GM10266 (cell line): Measurements from ENCODE around the gene TBC1D9B.

Experiments
- DNase-seq: peaks from one replicate; pipeline ENCODE4 v3.0.0; 2012; ENCODE audit errors: extremely low spot score
- TF ChIP-seq, protein P1 (sequence below): IDR thresholded peaks from 2 replicates; pipeline ENCODE4 v1.5.1; 2012; ENCODE audit warnings: mild to moderate bottlenecking, low read depth; ENCODE audit not compliant: control insufficient read depth, insufficient read depth; ENCODE audit errors: missing control alignments

TBC1D9B gene

DNA sequence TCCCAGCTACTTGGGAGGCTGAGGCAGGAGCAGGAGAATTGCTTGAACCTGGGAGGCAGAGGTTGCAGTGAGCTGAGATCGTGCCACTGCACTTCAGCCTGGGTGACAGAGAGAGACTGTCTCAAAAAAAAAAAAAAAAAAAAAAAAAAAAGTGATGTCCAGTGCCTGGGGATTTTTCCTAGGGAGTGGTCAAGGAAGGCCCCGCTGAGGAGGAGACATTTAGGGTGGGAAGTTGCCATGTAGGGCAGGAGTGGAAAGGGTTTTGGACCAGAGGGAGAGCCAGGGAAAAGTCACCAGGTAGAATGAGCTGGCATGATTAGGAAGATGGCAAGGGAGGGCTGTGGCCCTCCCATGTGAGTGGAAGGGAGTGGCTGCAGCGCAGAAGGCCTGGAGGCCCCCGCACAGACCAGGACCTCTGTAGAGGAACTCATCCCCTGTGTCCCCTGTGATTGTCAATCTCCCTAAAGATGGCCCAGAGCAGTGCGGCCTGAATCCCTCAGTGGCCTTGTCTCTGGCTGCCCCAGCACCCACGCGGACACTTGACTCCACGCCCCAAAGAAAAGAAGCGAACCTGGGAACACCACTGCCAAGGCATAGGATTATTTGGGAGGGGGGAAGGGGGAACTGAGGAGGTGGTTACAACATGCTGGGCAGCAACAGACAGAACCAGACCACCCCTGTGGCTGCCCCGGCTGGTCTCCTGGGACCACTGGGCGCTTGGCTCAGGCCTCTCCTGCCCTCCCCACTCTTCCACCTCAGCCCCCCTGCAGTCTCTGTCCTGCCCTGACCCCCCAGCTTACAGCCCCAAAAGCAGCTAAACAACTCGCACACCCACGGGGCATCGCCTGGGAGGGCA, 89.6 kb downstream of the TBC1D9B start:
- DNase-seq: no peak
- TF ChIP-seq, protein P1, sequence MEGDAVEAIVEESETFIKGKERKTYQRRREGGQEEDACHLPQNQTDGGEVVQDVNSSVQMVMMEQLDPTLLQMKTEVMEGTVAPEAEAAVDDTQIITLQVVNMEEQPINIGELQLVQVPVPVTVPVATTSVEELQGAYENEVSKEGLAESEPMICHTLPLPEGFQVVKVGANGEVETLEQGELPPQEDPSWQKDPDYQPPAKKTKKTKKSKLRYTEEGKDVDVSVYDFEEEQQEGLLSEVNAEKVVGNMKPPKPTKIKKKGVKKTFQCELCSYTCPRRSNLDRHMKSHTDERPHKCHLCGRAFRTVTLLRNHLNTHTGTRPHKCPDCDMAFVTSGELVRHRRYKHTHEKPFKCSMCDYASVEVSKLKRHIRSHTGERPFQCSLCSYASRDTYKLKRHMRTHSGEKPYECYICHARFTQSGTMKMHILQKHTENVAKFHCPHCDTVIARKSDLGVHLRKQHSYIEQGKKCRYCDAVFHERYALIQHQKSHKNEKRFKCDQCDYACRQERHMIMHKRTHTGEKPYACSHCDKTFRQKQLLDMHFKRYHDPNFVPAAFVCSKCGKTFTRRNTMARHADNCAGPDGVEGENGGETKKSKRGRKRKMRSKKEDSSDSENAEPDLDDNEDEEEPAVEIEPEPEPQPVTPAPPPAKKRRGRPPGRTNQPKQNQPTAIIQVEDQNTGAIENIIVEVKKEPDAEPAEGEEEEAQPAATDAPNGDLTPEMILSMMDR: no peak

DNA sequence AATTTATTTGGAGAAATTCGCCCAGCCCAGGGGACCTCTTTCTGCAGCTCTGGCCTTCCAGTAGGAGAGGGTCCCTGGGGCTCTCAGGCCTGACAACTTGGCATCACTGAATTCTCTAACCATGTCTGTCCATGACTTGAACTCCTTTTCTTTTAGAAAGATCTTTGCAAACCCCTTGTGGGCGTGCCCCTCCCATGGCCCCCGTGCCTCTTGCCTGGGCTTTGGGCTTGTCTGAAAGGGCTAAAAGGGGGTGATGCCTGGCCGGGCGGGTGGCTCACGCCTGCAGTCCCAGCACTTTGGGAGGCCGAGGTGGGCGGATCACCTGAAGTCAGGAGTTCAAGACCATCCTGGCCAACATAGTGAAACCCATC, 90.2 kb downstream of the TBC1D9B start:
- no peak for DNase-seq
- TF ChIP-seq, protein P1: no peak

DNA sequence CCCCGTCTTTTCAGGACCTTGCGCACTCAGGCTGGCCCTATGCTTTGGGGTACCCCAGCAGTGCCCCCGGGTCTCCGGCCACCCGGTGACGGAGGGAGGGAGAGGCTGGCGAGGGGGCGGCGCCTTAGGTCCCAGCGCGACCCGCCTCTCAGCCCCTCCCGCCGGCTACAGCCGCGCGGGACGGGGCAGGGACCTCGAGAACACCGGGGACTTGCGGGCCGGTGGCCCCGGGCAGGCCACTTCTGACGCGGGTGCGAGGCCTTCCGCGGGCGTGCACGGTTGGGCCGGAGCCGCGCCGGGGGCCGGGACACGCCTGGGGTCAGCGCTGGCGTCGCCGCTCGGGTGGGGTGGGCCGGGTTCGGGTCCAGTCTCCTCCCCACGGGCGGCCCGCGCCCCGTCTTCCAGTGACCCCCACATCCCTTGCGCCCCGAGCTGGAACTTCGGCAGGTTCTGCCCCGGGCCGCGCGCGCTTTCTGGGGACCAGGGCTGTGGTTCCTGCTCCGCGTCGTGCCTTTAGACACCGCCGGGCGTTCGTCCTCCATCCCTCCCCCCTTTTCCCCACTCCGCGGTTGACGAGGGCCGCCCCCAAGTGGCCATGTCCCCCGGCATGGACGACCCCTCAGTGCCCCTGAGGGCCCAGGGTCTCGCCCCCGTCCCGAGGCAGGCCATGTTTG, 90.8 kb downstream of the TBC1D9B start:
- peak; percentile 52 for DNase-seq
- TF ChIP-seq, protein P1: peak; percentile 24

DNA sequence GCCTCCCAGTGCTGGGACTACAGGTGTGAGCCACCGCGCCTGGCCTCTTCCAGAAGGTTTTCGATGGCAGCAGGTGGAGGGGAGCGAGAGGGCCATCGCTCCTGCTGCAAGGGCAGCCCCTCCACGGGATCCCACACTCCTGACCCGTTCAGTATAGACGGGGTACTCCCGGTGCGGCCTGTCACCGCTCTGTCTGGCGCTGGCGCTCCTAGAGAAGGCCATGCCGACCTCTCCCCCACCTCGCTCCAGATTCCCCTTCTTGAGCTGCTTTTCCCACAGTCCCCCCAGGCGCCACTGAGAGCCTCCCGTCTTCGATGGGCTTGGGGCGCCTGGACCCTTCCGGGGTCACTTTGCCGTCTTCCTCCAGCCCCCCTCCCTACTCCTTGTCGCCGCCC, 91.3 kb downstream of the TBC1D9B start:
- DNase-seq: no peak

DNA sequence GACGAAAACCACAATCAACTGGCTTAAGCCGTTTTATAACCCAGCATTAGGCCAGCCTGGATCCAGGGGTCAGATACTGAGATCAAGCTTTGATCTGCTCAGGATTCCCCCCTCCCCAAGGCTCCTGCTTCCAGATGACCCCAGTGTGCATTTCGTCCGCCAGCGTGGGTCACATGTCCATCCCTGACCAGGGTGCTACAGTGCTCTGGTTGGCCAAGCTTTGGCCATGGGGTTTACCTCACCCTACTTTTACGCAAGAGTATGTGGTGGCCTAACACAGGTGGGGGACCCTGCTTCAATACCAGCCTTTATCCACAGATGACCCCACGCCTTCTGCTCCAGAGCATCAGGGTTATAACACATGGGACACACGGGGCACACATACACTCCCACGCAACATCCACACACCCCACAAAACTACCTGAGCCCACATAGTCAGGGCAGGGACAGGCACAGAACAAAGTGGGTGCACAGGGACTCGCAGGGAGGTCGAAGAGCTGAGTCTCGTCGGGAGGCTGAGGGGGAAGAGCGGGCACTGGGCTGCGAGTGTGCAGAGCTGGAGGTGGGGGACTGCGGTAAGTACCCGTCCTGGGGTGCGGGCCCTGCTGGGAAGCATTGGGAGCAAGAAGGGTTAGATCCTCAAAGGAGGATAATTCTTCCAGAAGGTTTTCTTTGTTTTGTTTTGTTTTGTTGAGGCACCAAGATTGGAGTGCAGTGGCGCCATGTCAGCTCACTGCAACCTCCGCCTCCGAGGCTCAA, 92.0 kb downstream of the TBC1D9B start:
- TF ChIP-seq, protein P1: no peak
- no peak for DNase-seq

More for the DNA sequence above, 91.3 kb downstream of the TBC1D9B start:
- TF ChIP-seq, protein P1: no peak

DNA sequence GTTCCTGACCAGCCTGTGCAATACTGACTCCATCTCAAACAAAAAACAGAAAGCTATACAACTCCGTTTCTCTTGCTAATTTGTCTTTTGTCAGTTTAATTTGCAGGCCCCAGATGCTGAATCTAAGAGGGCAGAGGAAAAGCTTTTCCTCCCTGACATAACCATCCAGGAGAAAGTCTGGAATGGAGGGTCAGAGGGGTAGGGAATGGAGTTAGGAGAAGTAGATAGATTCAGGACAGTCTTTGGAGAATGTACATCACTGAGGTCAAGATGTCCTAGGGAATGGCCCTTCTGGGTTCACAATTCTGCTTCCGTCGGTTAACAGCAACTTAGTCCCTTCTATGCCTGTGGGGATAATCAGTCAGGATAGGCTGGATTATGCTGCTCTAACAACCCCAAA, 93.6 kb downstream of the TBC1D9B start:
- DNase-seq: no peak
- TF ChIP-seq, protein P1: no peak
